GM12875 (cell line): ENCODE results near the gene FAM13C.

ENCODE experiments used
- H3K4me3 ChIP-seq: one replicate; pipeline ENCODE4 v1.5.1; 2011; ENCODE audit warnings: low read depth, low read length, control low read depth
- TF ChIP-seq, protein P1 (sequence below): IDR thresholded peaks from 2 replicates; pipeline ENCODE4 v1.5.1; 2011; ENCODE audit warnings: low read depth, mild to moderate bottlenecking, control low read depth, inconsistent platforms, low read length, moderate library complexity, borderline replicate concordance; ENCODE audit not compliant: insufficient read depth

The FAM13C gene

DNA sequence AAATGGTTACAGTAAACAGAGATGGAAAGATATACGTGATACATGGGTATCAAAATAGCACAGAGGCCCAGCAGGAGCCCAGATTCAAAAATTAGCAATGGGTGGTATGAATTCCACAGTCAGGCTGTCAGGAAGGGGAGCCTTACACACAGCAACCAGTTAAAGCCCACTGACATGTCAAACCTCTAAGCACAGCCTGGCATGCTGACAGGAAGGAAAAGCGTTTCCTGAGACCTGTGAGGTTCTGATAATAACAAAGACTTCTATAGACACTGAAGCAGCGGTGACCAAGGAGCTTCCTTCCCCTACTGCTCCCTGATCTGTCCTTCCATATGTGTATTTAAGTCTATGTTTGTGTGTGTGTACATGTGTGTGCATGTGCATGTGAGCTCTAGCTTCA lies 96.0 kb downstream of the FAM13C start:
- TF ChIP-seq, protein P1, sequence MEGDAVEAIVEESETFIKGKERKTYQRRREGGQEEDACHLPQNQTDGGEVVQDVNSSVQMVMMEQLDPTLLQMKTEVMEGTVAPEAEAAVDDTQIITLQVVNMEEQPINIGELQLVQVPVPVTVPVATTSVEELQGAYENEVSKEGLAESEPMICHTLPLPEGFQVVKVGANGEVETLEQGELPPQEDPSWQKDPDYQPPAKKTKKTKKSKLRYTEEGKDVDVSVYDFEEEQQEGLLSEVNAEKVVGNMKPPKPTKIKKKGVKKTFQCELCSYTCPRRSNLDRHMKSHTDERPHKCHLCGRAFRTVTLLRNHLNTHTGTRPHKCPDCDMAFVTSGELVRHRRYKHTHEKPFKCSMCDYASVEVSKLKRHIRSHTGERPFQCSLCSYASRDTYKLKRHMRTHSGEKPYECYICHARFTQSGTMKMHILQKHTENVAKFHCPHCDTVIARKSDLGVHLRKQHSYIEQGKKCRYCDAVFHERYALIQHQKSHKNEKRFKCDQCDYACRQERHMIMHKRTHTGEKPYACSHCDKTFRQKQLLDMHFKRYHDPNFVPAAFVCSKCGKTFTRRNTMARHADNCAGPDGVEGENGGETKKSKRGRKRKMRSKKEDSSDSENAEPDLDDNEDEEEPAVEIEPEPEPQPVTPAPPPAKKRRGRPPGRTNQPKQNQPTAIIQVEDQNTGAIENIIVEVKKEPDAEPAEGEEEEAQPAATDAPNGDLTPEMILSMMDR, result no peak
- H3K4me3 ChIP-seq, result no peak overlapping the region

DNA sequence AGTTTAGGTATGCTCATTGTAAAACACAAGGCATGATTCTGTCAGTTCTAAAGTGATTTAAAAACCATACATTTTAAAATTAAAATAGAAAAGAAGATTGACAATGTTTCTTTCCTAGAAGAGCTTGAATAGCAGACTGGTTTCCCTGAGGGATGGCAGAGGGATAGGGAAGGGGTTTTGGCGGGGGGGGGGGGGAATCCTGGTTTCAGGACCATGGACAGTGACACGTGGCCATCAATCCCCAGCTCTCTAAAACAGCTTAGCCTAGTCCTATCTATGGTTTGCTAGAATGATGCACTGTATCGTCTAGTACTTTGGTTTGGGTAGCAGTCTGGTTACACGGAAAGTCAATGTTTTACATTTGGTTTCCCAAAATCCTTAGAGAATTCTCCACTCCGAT lies 97.2 kb downstream of the FAM13C start:
- H3K4me3 ChIP-seq, result no peak overlapping the region
- TF ChIP-seq, protein P1, result no peak

DNA sequence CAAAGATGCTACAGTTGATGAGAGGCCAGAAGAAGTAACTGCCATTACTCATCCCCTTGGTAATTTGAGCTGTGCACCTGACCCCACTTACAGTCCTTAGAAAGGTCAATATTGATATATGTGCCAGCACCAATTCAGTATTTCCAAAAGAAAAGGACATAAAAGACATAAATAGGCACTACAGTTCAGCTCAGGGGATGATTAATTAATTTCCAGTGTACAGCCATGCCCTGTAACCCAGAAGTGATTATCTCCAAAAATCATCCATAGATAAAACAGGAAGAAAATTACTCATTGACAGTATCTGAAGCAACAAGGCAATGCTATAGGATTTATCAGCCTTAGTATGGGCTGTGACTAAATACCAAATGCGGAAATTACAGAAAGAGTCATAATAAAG lies 103.5 kb downstream of the FAM13C start:
- TF ChIP-seq, protein P1, result no peak
- no peak overlapping the region for H3K4me3 ChIP-seq

DNA sequence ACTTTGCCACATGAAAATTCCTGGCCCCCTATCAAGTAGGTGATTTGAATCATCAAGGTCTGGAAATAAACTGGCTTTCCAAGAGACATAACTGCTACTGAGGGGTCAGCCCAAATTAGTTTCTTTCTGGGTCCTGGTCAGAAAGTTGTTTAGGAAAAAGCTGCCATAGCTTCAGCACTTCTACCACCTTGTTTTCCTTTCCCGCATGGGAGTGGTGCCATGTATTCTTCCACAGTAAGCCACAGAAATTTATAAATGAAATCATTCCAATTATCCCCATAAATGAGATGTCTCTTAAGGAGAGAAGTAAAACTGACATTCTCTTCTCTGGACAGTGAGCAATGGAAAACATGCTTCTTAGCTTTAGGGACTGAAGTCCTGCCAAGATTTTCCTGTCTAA lies 105.1 kb downstream of the FAM13C start:
- no peak overlapping the region for H3K4me3 ChIP-seq
- TF ChIP-seq, protein P1, result no peak

GRCh38 chr10:59255463-59255862 lies 106.9 kb downstream of the FAM13C start:
- TF ChIP-seq, protein P1, result no peak
- no peak overlapping the region for H3K4me3 ChIP-seq

- no peak overlapping the region for H3K4me3 ChIP-seq
- TF ChIP-seq, protein P1, result no peak
Measured at GRCh38 chr10:59252491-59252890, 109.9 kb downstream of the FAM13C start.

GRCh38 chr10:59245686-59246085 lies 116.7 kb downstream of the FAM13C start:
- TF ChIP-seq, protein P1, result no peak

More at GRCh38 chr10:59245686-59246085, 116.7 kb downstream of the FAM13C start:
- no peak overlapping the region for H3K4me3 ChIP-seq
